NT2/D1 (cell line): ENCODE data around the gene ZNF486.
"Not testable (repeated sequence)": the region's sequence is repeated elsewhere in the genome, so short reads cannot be mapped to it uniquely, and the experiment has no call there.

Experiments
- DNase-seq: peaks from one replicate; pipeline ENCODE4 v3.0.0-alpha.2; 2011; ENCODE audit warnings: low read depth, low spot score
- H3K27me3 ChIP-seq: 2 replicates; pipeline ENCODE4 v1.6.0; 2011; ENCODE audit warnings: mild to moderate bottlenecking; ENCODE audit not compliant: insufficient read length, insufficient read depth
- H3K36me3 ChIP-seq: 2 replicates; pipeline ENCODE4 v1.6.1; 2011; ENCODE audit warnings: mild to moderate bottlenecking, low read length, mixed read lengths; ENCODE audit not compliant: insufficient read depth, insufficient read length
- H3K4me1 ChIP-seq: 2 replicates; pipeline ENCODE4 v1.5.1; 2011; ENCODE audit not compliant: insufficient read depth, insufficient read length
- H3K4me3 ChIP-seq: 2 replicates; pipeline ENCODE4 v1.5.1; 2011; ENCODE audit warnings: low read depth; ENCODE audit not compliant: insufficient read length
- H3K9ac ChIP-seq: 2 replicates; pipeline ENCODE4 v1.6.0; 2011; ENCODE audit warnings: low read depth; ENCODE audit not compliant: insufficient read length
- H3K9me3 ChIP-seq: 2 replicates; pipeline ENCODE4 v1.5.1; 2011; ENCODE audit warnings: mild to moderate bottlenecking, low read length; ENCODE audit not compliant: insufficient read depth
- SUZ12 ChIP-seq: IDR thresholded peaks from 2 replicates; pipeline ENCODE4 v1.6.1; 2011; ENCODE audit not compliant: insufficient read length, insufficient read depth; ENCODE audit errors: extremely low read depth
- YY1 ChIP-seq: IDR thresholded peaks from 2 replicates; pipeline ENCODE4 v1.6.1; 2011; ENCODE audit not compliant: insufficient read length, insufficient read depth
- ZNF274 ChIP-seq: IDR thresholded peaks from 2 replicates; pipeline ENCODE4 v1.6.1; 2011; ENCODE audit warnings: mild to moderate bottlenecking, low read depth, low read length

Gene ZNF486

DNA sequence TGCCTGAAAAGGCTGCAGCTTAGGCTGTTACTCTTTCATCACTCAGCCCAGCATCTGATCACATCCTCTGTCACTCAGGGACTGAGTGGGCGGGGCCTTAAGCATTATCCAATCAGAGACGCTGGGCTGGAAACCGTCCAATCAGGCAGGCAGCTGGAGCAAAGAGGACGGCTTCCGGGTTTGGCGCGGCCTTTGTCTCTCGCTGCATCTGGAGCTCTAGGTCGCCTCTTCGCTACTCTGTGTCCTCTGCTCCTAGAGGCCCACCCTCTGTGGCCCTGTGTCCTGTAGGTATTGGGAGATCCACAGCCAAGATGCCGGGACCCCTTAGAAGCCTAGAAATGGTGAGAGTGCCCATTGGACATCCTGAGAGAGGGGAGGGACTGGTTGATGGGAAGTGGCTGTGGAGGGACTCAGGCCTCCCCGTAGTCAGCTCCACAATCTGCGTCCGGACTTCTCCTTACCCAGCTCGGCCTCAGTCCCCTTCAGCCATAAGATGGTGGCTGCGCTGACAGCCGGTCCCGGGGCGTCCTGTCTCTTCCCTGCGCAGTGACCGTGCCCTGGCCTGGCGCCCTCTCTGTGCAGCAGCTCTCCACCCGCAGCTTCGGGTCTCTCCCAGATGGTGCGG lies at the start of gene ZNF486:
ZNF486 (plus strand) TSS at position 195 of the 625 bp plus-strand sequence; CDS start at position 312, 117 bp downstream.
- peak within 1 kb of the TSS; percentile 83 for H3K4me3 ChIP-seq
- TF ChIP-seq ZNF274 (no peak), YY1 (no peak), SUZ12 (no peak)

DNA sequence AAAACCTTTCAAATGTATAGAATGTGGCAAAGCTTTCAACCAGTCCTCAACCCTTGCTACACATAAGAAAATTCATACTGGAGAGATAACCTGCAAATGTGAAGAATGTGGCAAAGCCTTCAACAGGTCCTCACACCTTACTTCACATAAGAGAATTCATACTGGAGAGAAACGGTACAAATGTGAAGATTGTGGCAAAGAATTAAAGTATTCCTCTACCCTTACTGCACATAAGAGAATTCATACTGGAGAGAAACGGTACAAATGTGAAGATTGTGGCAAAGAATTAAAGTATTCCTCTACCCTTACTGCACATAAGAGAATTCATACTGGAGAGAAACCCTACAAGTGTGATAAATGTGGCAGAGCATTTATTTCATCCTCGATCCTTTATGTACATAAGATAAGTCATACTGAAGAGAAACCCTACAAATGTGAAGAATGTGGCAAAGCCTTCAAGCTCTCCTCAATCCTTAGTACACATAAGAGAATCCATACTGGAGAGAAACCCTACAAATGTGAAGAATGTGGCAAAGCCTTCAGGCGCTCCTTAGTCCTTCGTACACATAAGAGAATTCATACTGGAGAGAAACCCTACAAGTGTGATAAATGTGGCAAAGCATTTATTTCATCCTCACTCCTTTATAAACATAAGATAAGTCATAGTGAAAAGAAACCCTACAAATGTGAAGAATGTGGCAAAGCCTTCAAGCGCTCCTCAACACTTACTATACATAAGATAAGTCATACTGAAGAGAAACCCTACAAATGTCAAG lies 48.8 kb upstream of the ZNF486 start:
- H3K27me3 ChIP-seq, H3K4me1 ChIP-seq, DNase-seq, H3K4me3 ChIP-seq, H3K9ac ChIP-seq: not testable (repeated sequence)
- Histone ChIP-seq H3K36me3 (peaks cover 96% of the 10 kb centered on the region), H3K9me3 (peaks cover 100% of the 10 kb centered on the region)
- peak; percentile 90 for TF ChIP-seq ZNF274

More for the DNA sequence above, at the start of gene ZNF486:
- DNase-seq: peak; percentile 92
- Histone ChIP-seq H3K9ac (peak within 1 kb of the TSS; percentile 93), H3K36me3 (peaks cover 25% of the 10 kb centered on the region), H3K27me3 (no peaks in the 10 kb centered on the region), H3K4me1 (peaks cover 3% of the 10 kb centered on the region), H3K9me3 (peaks cover 16% of the 10 kb centered on the region)

DNA sequence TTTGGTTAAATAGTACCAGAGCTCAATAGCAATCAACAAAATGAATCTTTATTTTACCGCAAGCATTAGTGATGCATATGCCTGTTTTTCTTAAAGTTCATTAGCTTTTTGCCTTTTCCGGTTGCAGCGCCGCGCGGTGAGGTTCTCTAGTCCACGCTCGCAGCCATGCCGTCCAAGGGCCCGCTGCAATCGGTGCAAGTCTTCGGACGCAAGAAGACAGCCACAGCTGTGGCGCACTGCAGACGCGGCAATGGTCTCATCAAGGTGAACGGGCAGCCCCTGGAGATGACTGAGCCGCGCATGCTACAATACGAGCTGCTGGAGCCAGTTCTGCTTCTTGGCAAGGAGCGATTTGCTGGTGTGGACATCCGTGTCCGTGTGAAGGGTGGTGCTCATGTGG lies 42.1 kb upstream of the ZNF486 start:
- no peaks in the 10 kb centered on the region for H3K4me1 ChIP-seq
- H3K36me3 ChIP-seq: peaks cover 92% of the 10 kb centered on the region
- H3K9me3 ChIP-seq: peaks cover 64% of the 10 kb centered on the region

DNA sequence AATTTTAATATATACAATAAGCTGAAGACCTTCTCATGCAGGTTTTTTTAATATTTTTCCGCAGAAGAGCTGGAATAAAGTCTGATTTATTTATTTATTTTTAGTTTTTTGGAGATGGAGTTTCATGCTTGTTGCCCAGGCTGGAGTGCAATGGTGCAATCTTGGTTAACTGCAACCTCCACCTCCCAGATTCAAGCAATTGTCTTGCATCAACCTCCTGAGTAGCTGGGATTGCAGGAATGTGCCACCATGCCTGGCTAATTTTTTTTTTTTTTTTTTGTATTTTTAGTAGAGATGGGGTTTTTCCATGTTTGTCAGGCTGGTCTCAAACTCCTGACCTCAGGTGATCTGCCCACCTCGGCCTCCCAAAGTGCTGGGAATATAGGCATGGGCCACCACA lies 34.1 kb upstream of the ZNF486 start:
- H3K9me3 ChIP-seq: peaks cover 19% of the 10 kb centered on the region
- peaks cover 20% of the 10 kb centered on the region for H3K36me3 ChIP-seq
- not testable (repeated sequence) for H3K4me3 ChIP-seq, DNase-seq, H3K9ac ChIP-seq, H3K27me3 ChIP-seq, H3K4me1 ChIP-seq

More for the DNA sequence above, 42.1 kb upstream of the ZNF486 start:
- Histone ChIP-seq H3K9ac (no peak overlapping the region), H3K27me3 (no peaks in the 10 kb centered on the region), H3K4me3 (no peak overlapping the region)
- TF ChIP-seq YY1 (no peak), ZNF274 (no peak), SUZ12 (no peak)
- no peak for DNase-seq

DNA sequence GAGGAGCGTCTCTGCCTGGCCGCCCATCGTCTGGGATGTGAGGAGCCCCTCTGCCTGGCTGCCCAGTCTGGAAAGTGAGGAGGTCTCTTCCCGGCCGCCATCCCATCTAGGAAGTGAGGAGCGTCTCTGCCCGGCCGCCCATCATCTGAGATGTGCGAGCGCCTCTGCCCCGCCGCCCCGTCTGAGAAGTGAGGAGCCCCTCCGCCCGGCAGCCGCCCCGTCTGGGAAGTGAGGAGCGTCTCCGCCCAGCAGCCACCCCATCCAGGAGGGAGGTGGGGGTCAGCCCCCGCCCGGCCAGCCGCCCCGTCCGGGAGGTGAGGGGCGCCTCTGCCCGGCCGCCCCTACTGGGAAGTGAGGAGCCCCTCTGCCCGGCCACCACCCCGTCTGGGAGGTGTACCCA lies 29.3 kb upstream of the ZNF486 start:
- H3K9ac ChIP-seq: not testable (repeated sequence)

DNA sequence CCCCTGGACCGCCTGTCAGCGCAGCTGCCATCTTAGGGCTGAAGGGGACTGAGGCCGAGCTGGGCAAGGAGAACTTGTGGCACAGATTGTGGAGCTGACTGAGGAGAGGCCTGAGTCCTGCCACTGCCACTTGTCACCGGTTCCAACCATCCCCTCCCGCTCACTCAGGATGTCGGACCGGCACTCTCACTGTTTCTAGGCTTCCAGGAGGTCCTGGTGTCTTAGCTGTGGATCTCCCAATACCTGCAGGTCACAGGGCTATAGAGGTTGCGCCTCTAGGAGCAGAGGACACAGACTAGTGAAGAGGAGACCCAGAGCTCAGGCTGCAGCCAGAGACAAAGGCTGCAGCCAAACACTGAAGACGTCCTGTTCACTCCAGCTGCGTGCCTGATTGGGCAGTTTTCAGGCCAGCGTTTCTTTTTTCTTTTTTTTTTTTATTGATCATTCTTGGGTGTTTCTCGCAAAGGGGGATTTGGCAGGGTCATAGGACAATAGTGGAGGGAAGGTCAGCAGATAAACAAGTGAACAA lies 15.3 kb upstream of the ZNF486 start:
- no peak for DNase-seq
- peak overlapping the region; percentile 73 for H3K9ac ChIP-seq
- no peak for TF ChIP-seq SUZ12
- no peaks in the 10 kb centered on the region for H3K36me3 ChIP-seq
- H3K4me1 ChIP-seq: peaks cover 4% of the 10 kb centered on the region
- H3K9me3 ChIP-seq: peaks cover 9% of the 10 kb centered on the region; the same call in 1 of the 2 replicates
- no peak overlapping the region for H3K4me3 ChIP-seq
- H3K27me3 ChIP-seq: no peaks in the 10 kb centered on the region

More for the DNA sequence above, 29.3 kb upstream of the ZNF486 start:
- peaks cover 19% of the 10 kb centered on the region for H3K9me3 ChIP-seq
- H3K4me1 ChIP-seq, H3K36me3 ChIP-seq, H3K4me3 ChIP-seq, DNase-seq, H3K27me3 ChIP-seq: not testable (repeated sequence)

DNA sequence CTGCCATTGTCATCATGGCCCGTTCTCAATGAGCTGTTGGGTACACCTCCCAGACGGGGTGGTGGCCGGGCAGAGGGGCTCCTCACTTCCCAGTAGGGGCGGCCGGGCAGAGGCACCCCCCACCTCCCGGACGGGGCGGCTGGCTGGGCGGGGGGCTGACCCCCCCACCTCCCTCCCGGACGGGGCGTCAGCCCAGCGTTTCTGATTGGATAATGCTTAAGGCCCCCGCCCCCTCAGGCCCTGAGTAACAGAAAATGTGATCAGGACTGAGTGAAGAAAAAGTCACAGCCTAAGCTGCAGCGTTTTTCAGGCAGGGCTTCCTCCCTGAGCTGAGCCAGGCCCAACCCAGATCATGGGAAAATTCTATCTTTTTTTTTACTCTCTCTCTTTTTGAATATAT lies 14.5 kb upstream of the ZNF486 start:
- not testable (repeated sequence) for DNase-seq, H3K4me3 ChIP-seq, H3K36me3 ChIP-seq, H3K27me3 ChIP-seq, H3K9me3 ChIP-seq, H3K9ac ChIP-seq, H3K4me1 ChIP-seq

DNA sequence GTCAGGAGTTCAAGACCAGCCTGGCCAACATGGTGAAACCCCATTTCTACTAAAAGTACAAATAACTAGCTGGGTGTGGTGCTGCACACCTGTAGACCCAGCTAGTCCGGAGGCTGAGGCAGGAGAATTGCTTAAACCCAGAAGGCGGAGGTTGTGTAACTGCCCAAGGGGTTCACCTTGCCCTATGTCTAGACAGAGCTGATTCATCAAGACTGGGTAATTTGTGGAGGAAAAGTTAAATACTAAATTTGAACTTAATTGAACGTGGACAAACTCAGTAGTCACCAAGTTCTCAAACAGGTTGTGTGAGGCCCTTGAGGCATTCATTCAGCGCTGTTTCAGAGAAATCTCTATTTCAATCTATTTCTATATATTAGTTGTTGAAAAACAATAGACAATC lies 13.7 kb upstream of the ZNF486 start:
- no peak for TF ChIP-seq YY1
- no peak for TF ChIP-seq ZNF274
- TF ChIP-seq SUZ12: no peak

More for the DNA sequence above, 13.7 kb upstream of the ZNF486 start:
- Histone ChIP-seq H3K4me1 (peaks cover 4% of the 10 kb centered on the region), H3K4me3 (no peak overlapping the region), H3K27me3 (no peaks in the 10 kb centered on the region), H3K9me3 (peaks cover 9% of the 10 kb centered on the region; the same call in 1 of the 2 replicates), H3K36me3 (no peaks in the 10 kb centered on the region), H3K9ac (no peak overlapping the region)
- DNase-seq: no peak
